ENCODE data around the gene SPATA2.
A peak's percentile ranks its signal among the peaks of the same experiment; 100 is the strongest.

Gene SPATA2

DNA sequence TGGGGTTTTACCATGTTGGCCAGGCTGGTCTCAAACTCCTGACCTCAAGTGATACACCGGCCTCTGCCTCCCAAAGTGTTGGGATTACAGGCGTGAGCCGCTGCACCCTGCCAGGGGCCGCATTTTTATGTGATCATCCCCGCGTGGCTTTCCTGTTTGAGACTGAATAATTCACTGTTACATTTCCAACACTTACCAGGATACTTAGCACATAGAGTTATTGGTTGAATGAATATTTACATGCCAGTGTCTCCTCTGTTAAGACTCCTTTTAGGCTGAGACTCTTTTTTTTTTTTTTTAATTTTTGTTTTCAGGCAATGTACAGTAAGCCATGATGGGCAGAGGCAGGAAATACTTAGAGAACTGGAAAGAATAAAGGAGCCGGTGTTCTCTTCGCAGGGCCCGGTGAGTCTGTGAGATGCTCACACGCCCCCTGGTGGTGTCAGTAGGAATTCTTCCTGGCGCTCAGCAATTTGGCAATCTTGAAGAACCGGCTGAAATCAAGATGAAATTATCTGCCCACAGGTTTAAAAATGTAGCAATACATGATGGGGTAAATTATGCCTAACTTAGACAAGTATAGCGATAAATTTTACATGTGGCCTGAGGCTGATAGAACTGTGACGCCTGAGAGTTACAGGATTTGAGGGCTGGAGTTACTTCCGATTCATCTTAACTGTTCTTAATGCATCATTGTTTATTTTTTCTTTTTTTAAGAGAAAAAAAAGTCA, 13.2 kb upstream of the SPATA2 start:
- DNase-seq, result peak; percentile 78 to 80

DNA sequence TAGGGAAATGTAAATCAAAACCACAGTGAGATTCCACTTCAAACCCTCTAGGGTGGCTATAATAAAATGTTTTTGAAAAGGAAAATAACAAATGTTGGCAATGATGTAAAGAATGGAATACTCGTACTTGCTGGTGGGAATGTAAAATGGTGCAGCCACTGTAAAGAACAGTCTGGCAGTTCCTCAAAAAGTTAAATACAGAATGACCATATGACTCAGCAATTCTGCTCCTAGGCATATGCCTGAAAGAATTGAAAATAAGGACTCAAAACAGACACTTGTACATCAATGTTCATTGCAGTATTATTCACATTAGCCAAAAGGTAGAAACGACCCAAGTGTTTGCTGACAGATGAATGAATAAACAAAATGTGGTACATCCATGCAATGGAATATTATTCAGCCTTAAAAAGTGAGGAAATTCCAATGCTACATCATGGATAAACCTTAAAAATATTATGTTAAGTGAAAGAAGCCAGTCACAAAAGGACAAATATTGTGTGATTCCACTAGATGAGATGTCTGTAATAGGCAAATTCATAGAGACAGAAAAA, 10.6 kb upstream of the SPATA2 start:
- DNase-seq, result no peak

GRCh38 chr20:49924247-49924646, 8.9 kb upstream of the SPATA2 start:
- no peak for DNase-seq

DNA sequence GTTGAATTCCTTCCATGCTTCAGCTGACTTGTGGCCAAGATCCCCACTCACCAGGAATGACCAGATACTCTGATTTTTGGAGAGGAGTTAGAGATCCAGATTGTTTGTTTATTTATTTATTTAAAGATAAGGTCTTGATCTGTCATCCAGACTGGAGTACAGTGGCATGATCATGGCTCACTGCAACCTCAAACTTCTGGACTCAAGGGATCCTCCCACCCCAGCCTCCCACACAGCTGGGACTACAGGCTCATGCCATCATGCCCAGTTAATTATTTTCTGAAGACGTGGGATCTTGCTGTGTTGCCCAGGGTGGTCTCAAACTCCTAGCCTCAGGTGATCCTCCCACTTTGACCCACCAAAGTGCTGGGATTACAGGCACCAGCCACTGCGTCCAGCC, 4.1 kb upstream of the SPATA2 start:
- no peak for DNase-seq

DNA sequence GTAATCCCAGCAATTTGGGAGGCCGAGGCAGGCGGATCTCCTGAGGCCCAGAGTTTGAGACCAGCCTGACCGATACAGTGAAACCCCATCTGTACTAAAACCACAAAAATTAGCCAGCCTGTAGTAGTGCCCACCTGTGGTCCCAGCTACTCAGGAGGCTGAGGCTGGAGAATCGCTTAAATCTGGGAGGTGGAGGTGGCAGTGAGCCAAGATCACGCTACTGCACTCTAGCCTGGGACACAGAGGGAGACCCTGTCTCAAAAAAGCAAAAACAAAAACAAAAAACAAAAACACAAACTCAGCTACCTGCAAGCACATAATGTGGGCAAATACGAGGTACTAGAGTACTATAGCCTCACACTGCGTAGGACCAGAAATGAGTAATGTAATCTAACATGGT, 3.7 kb upstream of the SPATA2 start:
- DNase-seq, result no peak

DNA sequence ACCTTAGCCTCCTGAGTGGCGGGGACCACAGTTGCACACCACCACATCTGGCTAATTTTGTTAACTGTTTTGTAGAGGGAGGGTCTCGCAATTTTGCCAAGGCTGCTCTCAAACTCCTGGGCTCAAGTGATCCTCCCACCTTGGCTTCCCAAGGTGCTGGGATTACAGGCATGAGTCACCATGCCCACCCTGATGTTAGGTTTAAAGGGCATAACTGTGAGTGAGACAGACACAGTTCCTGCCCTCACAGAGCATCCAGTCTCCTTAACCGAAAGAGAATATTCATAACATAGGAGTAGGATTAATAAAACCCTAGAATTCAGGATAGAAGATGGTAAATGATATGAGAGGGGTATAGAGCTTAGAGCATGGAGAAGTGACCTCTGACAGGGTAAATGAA, 3.1 kb upstream of the SPATA2 start:
- DNase-seq, result no peak

DNA sequence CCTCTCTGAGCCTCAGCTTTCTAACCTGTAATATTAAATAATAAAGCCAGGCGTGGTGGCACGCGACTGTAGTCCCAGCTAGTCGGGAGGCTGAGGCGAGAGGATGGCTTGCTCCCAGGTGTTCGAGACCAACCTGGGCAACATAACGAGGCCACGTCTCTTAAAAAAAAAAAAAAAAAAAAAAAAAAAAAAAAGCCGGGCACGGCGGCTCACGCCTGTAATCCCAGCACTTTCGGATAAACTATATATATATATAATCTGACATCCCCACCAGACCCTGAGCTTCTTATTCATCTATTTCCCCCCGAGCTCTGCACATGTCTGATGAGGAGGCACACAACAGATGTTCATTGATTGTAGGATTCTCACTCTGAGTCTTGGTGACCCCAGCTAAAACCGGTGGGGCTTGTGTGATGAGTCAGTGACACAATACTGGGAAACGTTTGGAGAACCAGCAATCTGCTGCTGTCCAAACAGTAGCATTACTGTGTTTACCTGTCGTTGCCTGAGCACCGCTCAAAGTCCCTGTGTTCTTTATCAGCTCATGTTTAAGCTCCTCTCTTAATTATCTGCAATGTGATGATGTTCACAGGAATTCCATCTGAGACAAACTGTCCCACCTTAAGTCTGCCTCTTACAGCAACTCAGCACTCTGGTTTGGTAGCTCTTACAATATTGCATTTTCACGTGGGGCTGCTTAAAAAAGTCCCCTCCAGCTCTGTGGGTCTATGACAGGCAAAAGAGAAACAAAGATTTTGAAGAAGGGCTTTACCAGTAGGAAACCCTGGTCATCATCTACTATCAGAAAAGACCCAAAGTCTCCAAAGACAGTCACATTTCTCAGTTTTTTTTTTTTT, 1.0 kb upstream of the SPATA2 start:
- DNase-seq, result no peak

DNA sequence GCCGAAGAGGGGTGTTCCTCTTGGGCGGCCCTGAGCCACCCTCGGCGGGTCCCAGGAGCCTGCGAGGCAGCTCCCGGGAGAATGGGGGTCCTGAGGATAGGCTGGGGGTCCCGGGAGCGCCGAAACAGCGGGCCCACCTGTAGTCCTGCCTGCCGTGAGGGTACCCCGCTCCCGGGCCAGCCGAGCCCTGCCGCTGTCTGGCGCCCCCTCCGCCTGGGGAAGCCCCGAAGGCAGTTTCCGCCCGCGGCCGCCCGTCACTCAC, 280 bp downstream of the SPATA2 start:
- no peak for DNase-seq

DNA sequence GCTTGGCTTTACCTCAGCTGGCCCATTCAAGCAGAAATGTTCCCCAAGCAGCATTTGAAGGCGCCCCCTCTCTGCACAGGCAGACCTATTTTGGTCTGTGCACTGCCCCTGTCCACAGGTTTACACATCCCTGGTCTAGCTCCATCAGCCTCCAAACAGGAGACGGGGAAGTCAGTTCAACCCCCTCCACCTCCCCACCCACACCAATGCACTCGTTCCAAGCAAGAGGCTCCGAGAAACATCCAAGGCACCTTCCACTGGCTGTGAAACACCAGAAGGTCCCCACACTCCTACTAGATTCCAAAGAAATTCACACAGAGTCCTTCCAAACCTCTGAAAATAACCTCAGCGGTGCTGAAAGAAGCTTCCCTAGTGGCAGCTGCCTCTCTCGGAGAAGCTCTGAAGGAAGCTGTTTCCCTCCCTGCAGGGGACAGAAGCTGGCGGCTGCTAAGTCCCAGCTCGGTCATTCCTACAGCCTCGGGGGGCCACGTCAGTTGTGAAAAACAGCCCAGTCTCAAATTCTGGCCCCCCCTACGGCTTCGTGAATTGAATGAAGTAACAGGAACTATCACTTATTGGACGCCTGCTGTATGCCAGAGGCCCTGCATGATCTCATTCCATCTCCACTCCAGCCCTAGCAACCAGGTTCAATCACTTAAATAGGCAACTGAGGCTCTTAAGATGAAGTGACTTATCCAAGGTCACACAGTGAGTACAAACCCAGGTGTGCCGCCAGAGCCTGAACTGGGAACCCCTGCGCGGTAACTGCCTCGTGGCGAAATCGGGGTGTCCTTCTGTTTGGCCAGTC, 815 bp downstream of the SPATA2 start:
- no peak for DNase-seq

GRCh38 chr20:49913399-49914047, 1.8 kb downstream of the SPATA2 start:
- no peak for DNase-seq

DNA sequence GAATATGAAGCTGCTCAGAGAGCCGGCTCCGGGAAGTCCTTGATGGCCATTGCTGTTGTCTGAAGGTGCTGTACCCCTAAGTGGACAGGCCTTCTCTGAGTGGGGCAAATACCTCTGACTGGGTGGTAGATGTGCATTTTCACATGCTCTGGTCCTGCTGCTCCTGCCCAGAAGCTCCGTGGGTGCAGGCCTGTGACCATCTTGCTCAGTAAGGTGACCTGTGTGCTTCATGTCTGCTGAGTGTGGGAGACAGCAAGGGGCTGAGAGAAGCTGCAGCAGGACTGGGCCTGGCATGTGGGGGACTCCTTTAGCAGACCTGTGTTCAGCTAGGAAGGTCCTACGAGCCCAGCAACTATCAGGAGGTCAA, 5.0 kb downstream of the SPATA2 start:
- DNase-seq, result no peak

GRCh38 chr20:49909499-49910339, 5.6 kb downstream of the SPATA2 start:
- no peak for DNase-seq

GRCh38 chr20:49908258-49908565, 7.1 kb downstream of the SPATA2 start:
- no peak for DNase-seq

GRCh38 chr20:49907405-49908257, 7.7 kb downstream of the SPATA2 start:
- DNase-seq, result no peak

DNA sequence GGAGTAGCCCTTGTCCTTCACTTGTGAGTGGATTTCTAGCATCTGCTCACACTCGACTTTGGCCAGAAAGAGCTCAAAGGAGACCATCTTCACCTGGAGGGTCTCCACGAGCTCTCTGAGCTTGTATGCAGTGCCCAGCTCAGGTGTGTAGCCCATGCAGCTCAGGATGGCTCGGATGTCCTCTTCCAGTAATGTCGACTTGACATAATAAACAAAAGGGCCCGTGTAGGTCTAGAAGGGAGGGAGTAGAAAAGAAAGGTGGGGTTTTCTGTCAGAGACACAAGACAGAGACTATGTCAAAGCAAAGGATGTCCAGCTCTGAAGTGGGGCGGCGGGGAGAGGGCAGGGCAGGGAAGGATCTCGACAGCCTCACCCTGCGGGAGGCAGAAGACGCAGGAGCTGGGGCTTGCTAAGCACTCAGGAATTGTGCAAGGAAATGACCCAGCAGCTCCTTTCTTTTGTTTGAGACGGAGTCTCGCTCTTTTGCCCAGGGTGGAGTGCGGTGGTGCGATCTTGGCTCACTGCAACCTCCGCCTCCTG, 8.6 kb downstream of the SPATA2 start:
- DNase-seq, result no peak

DNA sequence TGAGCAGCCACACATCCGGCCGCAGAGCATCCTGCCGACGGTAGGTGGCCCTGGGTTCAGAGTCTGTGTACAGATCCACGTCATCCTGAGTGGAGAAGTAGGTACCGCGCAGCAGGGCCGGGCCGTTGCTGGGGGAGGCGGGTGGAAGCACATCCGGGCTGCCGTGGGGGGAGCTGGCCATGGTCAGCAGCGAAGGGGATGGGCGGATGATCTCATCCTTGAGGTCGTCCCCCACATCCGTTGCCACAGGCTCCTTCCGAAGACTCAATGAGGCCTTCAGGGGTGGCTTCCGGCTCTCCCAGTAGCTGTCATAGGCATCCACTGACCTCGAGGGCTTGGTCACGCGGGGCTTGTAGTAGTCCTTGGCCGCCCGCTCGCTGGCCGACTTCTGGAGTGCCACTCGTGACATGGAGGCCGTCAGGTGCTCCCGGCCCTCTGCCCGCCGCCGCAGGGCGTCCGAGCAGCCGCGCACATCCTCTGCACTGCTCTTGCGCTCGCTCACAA, 9.2 kb downstream of the SPATA2 start:
- DNase-seq, result no peak

DNA sequence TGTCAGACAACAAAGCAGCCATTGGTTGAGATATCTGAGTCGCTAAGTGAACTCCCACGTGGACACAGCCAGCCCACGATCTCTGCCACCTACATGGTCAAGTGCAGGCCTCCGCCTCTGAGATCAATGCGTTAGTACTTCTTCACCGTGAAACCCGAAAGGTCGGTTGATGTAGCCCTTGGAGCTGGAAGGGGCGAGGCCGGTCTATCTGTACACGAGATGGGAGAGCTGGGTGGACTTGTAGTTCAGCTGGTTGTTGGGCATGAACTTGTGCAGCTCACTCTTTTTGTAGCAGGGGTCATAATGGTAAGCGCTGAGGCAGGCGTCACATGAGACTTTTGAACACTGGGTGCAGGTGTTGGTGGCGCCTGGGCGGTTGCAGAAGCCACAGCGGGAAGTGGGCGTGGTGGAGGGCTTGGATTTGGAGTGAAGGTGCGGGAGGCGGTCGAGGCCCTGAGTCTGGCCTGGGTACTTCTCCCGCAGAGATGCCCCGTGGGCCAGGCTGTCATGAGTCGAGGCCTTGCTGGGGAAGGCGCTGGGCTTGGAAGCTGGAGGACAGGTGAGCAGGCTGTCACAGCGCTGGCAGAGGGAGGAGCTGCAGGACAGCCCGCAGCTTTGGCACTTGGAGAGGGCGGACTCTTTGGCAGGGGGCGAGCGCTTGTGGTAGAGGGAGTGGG, 9.8 kb downstream of the SPATA2 start:
- DNase-seq, result no peak

DNA sequence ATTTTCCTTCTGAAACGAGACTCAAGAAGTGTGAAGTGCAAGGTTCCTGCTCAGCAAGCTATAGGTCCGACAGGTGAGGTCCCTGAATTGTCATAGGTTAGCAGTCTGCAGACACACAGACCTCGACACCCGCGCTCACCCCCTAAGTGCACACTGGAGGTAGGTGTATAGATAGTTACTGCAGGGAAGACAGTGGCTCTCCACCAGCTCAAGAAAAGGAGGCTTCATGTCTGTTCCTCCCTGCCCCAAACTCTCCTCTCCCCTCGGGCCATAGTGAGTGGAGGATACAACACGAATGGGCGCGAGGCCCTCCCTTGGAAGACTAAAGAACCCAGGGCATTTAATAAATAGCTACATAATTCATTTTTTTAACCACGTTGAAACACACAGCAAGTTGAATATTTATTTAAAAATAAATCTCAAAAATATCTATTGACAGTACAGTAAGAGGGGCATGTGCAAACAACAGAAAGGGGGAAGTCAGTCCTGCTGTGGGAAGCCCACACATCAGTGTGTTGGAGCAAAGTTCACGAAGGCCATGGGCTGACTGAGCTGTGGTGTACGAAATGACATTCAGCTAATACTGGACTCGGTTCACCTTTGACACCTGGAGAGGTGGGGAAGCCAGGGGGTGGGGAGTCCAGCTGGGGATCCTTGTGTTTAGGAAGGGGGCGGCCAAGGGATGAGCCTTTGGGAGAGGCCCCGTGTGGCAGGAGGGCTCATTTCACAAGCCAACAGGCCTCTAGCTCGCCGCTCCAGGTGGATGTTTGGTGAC, 10.7 kb downstream of the SPATA2 start:
- no peak for DNase-seq

DNA sequence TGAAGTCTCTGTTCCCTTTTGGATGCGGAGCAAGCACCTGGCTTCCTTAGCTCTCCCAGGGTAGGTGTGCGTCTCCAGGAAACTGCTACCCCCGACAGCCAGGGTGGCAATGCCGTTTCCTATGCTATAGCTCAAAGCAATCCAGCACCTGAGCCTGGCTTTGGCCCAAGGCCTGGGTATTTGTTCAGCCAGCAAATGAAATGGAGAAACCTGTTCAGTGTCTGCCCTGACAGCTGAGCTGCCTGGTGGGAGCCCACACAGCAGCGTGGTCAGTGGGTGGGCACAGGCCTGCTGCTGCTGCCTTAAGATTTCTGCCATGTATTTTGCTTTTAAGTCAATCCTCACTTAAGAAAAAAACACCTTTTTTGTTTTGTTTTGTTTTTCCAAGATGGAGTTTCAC, 13.7 kb downstream of the SPATA2 start:
- DNase-seq, result no peak
